ENCODE results near the gene TP73.

The TP73 gene

GRCh38 chr1:3779912-3780416, 127.6 kb downstream of the TP73 start:
- no peak overlapping the region; the same call in 1 of the 2 replicates for H3K27ac ChIP-seq
- CTCF ChIA-PET: no interaction called here
- no peak for TF ChIP-seq CTCF (conservative IDR thresholded peaks at IDR 0.05; ENCODE audit: low read depth)
- no peak for DNase-seq (ENCODE audit: low spot score)
- POLR2A ChIA-PET (ENCODE audit: low non-redundant PET): no interaction called here

- no peak for TF ChIP-seq CTCF (conservative IDR thresholded peaks at IDR 0.05; ENCODE audit: low read depth)
- POLR2A ChIA-PET (ENCODE audit: low non-redundant PET): no interaction called here
- no peak for DNase-seq (ENCODE audit: low spot score)
- no peak overlapping the region for H3K27ac ChIP-seq
- CTCF ChIA-PET: no interaction called here
Observed at GRCh38 chr1:3780901-3781300, 128.6 kb downstream of the TP73 start.

- CTCF ChIA-PET: no interaction called here
- DNase-seq (ENCODE audit: low spot score): no peak
- no peak overlapping the region for H3K27ac ChIP-seq
- no peak for TF ChIP-seq CTCF (conservative IDR thresholded peaks at IDR 0.05; ENCODE audit: low read depth)
- POLR2A ChIA-PET (ENCODE audit: low non-redundant PET): no interaction called here
Observed at GRCh38 chr1:3783651-3784474, 131.5 kb downstream of the TP73 start.

- DNase-seq (ENCODE audit: low spot score): no peak
- CTCF ChIA-PET: no interaction called here
- no peak overlapping the region for H3K27ac ChIP-seq
- POLR2A ChIA-PET (ENCODE audit: low non-redundant PET): no interaction called here
- no peak for TF ChIP-seq CTCF (conservative IDR thresholded peaks at IDR 0.05; ENCODE audit: low read depth)
Observed at GRCh38 chr1:3785045-3785444, 132.7 kb downstream of the TP73 start.

DNA sequence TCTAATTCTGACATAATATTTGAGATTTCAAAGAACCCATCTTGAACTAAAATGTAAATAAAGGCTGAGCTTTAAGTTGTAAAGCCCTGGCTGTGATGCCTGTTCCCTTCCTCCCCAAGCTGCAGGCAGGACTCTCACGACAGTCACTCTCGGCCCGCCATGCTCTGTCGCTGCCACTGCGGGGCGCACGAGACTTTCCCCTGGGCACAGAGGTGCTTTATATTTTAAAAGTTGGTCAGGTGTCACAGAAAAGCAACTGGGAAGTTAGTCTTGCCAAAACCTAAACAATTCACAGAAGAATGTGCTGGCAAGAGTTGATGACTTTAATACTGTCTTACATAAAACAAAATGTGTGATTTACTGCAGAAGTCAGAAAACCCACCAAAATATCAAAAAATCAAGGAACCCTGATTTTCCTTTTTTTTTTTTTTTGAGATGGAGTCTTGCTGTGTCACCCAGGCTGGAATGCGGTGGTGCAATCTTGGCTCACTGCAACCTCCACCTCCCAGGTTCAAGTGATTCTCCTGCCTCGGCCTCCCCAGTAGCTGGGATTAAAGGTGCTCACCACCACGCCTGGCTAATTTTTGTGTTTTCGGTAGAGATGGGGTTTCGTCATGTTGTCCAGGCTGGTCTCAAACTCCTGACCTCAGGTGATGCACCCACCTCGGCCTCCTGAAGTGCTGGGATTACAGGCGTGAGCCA, 133.3 kb downstream of the TP73 start:
- DNase-seq (ENCODE audit: low spot score): no peak
- CTCF ChIA-PET: no interaction called here
- peak; percentile 46 for TF ChIP-seq CTCF (conservative IDR thresholded peaks at IDR 0.05; ENCODE audit: low read depth)
- H3K27ac ChIP-seq: peak overlapping the region; percentile 26; the same call in 1 of the 2 replicates
- POLR2A ChIA-PET (ENCODE audit: low non-redundant PET): no interaction called here

Data from RWPE1 (cell line).